ENCODE results near the gene KY. TPM values are rescaled to one million over a fixed set of nuclear protein-coding genes. Genes with fewer than 3 reads are reported as not detected.
"Not testable (repeated sequence)": the region's sequence is repeated elsewhere in the genome, so short reads cannot be mapped to it uniquely, and the experiment has no call there.

The KY gene
- total RNA-seq, 1 experiment from 2014 or later: 1.5 TPM

DNA sequence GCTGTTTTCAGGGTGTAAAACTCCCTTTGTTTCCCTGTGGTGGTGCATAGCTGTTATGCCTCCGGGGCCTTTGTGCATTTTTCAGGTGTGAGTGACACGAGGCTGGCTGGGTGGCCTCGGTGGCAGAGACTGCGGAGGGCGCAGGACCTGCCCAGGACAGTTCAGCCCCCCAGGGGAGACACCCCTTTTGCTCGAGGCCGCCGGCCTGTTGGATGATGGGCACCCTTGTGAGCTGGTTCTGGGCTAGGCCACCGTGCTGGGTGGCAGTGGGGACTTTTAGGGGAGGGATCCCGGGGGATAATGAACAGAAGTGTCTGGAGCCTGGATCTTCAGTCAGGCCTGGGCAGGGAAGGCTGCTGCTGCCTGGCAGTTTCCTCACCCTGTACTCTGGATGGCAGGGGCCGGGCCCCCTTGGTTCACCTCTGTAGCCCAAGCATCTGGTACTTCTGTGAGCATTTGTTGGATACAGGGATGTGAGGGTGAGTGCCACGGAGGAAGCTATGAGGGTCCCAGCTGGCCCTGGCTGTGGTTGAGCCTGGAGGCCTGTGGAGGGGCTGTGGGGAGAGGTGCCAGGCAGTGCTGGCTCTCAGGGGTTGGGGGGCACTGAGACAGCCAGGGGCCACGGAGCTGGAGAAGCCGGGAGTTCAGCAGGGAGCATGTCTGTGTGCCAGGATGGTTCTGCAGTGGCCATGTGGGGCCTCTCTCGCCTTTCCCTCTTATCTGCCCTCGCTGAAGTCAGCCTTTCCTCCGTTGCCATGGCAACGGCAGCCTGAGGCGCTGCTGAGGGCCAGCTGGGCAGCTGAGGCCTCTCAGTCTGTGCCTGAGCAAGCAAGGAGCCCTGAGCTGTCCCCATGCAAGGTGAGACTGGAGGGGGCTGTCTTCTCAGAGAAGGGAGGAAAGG, 49.0 kb downstream of the KY start:
- DNase-seq (ENCODE audit: low read depth): peak; percentile 74

DNA sequence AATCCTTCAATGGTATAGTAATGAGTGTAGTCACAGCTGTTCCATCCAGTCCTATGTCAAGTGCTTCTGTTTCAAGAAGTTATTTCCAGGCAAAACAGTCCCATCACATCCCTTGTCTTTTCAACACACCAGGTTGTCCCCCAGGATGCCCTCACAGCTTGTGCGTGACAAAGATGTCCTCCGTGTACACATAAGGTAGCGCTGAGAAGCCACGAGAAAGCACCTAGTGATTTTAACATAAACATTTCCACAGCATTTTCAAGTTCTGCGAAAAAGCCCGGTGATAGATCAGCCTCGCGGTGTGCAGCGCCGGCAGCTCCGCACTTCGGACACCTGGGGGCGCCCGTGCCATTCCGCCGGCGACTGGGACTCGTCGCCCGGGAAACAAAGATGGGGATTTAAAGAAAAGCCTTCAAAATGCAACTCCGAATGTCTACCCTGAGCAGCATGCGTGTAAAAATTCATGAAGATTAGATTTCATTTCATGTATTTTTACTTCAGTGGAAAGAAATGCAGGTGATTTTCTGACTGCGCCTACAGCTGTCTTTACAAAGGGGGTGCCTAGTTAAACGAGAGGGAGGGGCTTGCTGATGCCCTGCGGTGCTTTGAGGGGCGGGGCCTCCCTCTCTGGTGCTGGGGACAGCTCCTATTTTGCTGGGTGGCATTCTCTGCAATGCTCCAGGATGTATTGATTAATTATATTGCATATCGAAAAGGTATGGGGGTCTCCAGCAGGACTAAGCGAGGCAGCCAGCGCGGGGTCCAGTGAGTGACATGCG, 49.9 kb downstream of the KY start:
- DNase-seq (ENCODE audit: low read depth): peak; percentile 77

DNA sequence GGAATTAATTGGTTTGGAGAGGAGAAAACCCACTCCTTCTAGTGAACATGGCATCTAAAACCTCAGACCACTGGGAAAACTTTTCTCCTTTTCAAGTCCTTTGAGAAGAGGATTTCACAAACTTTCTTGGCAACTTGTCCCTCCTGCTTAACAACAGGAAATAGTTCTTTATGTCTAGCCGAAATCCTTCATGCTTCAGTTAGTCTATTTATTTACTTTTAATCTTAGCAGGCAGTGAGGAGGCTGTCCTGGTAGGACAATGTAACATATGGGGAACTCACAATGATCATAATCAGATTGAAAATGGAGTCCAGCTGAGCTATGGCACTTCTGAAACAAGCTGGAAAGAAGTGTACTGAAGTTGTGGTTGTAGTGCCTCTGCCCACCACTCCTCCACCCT, 50.6 kb downstream of the KY start:
- DNase-seq (ENCODE audit: low read depth): peak; percentile 48

DNA sequence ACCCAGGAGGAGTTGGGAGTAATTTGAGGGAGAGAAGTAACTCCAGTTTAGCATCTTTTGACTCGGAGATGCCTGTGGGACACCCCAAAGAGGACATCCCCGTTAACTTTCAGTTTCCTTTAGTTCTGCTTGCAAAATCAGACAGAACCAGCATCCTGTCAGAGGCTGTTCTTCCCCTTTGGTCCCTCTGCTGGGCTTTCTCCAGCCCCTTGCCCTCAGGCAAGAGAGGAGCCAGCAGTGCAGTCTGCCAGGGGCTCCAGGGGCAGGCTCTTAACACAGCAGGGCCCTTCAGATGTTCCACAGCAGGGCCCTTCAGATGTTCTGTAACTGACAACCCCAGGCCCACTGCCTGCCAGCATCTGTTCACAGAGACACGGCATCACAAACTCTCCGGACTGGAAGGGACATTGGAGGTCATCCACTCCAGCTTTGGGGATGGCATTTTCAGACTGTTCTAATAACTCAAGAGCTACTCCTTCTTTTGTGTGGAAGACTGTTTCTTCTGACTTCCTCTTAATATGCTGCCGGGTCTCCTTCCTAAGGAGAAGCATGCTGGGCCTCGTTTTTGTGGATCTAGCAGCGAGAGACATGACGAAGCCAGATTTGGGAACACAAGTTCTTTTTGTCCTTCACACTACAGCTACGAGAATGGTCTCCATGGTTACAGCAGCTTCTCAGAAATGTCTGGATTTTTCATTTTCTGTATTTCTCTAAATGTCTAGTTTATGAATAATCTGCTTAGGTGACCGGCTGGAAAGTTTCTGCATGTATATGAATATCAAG, 51.9 kb downstream of the KY start:
- no peak for DNase-seq (ENCODE audit: low read depth)

DNA sequence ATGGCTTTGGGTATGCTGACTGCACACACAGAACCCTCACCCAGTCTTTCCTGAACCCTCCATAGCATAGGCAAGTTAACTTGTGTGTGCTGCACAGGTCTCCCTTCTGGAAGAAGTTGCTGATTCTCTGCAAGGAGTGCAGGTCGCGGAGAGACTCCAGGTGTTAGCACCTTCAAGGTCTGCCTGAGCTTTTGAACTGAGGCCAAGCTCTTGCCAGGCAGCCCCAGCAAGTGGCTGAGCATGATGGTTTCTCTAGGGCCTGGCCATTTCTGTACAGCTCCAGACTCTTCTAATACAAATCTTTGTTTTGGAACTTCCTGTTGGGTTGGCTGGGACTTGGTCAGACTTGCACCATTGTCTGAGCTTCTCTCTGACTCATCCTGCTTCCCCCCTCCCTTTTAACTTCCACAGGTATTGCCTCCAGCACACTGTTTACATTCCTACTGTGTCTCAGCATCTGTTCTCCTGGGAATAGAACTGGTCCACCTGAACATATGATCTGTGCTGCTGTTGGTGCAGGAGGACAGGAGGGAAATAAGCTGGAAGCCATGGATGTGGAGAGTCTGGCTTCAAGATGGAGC, 53.3 kb downstream of the KY start:
- peak; percentile 49 for DNase-seq (ENCODE audit: low read depth)

DNA sequence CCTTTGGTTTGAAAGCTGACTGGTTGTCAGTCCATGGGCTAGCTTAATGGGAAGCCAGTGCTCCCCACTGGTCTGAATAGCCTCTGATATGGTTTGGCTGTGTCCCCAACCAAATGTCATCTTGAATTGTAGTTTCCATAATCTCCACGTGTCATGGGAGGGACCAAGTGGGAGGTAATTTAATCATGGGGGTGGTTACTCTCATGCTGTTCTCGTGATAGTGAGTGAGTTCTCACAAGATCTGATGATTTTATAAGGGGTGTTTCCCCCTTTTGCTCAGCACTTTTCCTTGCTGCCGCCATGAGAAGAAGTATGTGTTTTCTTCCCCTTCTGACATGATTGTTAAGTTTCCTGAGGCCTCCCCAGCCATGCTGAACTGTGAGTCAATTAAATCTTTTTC, 55.8 kb downstream of the KY start:
- DNase-seq (ENCODE audit: low read depth): not testable (repeated sequence)

DNA sequence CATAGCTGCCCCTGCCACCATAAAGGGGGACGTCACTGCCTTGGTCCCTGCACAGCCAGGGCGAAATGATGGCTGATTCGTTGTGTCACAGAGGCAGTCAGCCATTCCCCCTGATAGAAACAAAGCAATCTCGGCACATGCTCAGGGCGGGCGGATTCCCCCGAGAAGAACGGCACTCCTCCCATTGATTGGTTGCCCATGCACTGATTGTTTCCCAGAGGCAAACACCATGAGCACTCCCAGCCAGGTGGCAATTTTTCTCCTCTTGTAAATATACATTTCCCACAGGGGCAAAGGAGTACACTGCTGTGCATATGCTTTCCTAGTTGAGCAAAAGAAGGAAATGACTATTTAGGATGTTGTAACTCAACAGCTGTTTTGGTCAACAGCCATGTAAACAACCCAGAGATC, 56.5 kb downstream of the KY start:
- no peak for DNase-seq (ENCODE audit: low read depth)

DNA sequence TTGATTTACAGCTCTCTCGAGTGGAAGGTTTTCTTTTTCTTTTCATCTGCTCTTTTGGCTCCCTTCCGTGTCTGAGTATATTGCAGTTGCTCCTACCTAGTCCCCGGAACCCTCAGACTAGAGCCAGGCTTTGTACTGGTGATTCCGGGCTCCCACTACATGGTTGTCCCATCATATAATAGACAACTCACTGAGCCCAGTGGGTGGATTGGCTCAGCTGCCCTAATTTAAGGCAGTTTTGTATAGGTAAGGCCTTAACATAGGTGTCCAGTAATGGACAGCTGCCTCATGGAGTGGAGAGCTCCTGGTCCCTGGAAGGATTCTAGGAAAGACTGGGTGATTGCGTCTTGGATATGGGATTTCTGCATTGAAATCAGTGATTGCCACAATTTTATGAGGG, 58.0 kb downstream of the KY start:
- no peak for DNase-seq (ENCODE audit: low read depth)

DNA sequence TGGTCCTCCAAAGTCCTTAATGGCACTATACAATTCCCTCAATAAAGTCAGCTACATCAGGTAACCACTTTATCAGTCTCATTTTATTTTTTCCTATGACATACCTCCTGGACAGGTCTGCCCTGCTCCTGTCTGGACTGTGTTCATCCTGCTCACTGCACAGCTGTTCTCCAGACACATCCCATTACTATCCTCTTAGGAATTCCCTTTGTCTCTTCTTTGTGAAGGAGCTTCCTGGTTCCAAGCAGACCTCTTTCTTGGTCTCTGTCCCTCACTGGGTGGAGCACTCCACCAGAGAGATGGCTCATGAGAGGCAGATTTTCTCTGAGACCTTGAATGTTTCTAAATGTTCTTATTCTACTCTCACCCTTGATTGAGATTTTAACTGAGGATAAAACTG, 60.1 kb downstream of the KY start:
- DNase-seq (ENCODE audit: low read depth): no peak

GRCh38 chr3:134579141-134579665, 71.6 kb downstream of the KY start:
- no peak for DNase-seq (ENCODE audit: low read depth)

GRCh38 chr3:134576831-134577230, 74.0 kb downstream of the KY start:
- no peak for DNase-seq (ENCODE audit: low read depth)

DNA sequence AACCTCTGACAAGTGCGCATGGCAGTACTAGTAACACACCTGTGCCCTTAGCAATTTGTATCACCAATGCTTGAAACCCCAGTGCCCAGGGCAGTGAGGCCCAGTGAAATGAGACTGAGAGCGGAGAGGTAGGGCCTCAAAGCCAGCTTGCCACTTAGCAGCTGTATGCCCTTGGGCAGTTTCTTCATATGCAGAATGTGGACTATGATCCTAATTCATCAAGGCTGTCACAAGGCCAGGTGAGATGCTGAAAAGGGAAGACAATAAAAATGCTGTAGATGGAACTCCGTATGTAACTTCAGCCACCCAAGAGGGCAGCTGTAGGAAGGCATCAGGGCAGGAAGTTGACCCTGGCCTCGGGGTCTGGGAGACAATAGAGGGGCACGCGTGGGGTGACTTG, 74.4 kb downstream of the KY start:
- DNase-seq (ENCODE audit: low read depth): no peak

- not testable (repeated sequence) for DNase-seq (ENCODE audit: low read depth)
Measured at GRCh38 chr3:134569899-134570298, 80.9 kb downstream of the KY start.

- no peak for DNase-seq (ENCODE audit: low read depth)
Measured at GRCh38 chr3:134568790-134569189, 82.0 kb downstream of the KY start.

GRCh38 chr3:134567605-134568004, 83.2 kb downstream of the KY start:
- no peak for DNase-seq (ENCODE audit: low read depth)

GRCh38 chr3:134564991-134565390, 85.8 kb downstream of the KY start:
- DNase-seq (ENCODE audit: low read depth): no peak

DNA sequence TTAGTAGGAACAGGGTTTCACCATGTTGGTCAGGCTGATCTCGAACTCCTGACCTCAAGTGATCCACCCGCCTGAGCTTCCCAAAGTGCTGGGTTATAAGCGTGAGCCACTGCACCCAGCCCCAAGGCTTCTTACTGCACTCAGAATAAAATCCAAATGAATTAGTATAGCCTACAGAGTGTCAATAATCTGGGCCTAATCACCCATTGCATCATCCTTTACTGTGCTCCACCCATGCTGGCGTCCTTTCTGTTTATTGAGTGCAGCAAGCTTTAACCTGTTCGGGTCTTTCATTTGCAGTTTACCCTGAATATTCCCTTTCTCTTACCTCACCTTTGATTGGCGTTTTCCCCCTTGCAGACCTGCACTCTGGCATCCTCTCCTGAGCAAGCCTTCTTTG, 87.2 kb downstream of the KY start:
- DNase-seq (ENCODE audit: low read depth): no peak

GRCh38 chr3:134562055-134562454, 88.8 kb downstream of the KY start:
- DNase-seq (ENCODE audit: low read depth): no peak

- no peak for DNase-seq (ENCODE audit: low read depth)
Measured at GRCh38 chr3:134559591-134559990, 91.2 kb downstream of the KY start.

Measured in Daoy (cell line).